HG03457 (cell line): ENCODE data around the gene C15orf39.
"Not testable (repeated sequence)": the region's sequence is repeated elsewhere in the genome, so short reads cannot be mapped to it uniquely, and the experiment has no call there.

ENCODE experiments used
- ATAC-seq: cut with Tn5 transposase; IDR thresholded peaks from one replicate; pipeline ENCODE4 v1.9.1; 2021; ENCODE audit warnings: moderate number of reproducible peaks; ENCODE audit not compliant: unreplicated experiment

The C15orf39 gene

GRCh38 chr15:75201616-75202250 lies at the start of gene C15orf39:
TSS of gene C15orf39 (plus strand) at chr15:75201882. CDS start at chr15:75206049, 4,167 bp downstream.
- peak; percentile 38 for ATAC-seq

GRCh38 chr15:75152382-75153079 lies 49.2 kb upstream of the C15orf39 start:
- ATAC-seq, result no peak

GRCh38 chr15:75153087-75153486 lies 48.6 kb upstream of the C15orf39 start:
- ATAC-seq, result no peak

- no peak for ATAC-seq
These were observed 48.0 kb upstream of the C15orf39 start for GRCh38 chr15:75153565-75154276.

- ATAC-seq, result no peak
These were observed 47.1 kb upstream of the C15orf39 start for GRCh38 chr15:75154461-75155062.

- no peak for ATAC-seq
These were observed 45.1 kb upstream of the C15orf39 start for GRCh38 chr15:75156326-75157215.

- no peak for ATAC-seq
These were observed 43.3 kb upstream of the C15orf39 start for GRCh38 chr15:75158402-75158801.

- no peak for ATAC-seq
These were observed 42.4 kb upstream of the C15orf39 start for GRCh38 chr15:75159244-75159643.

GRCh38 chr15:75161106-75161916 lies 40.4 kb upstream of the C15orf39 start:
- ATAC-seq, result no peak

GRCh38 chr15:75161917-75162414 lies 39.7 kb upstream of the C15orf39 start:
- ATAC-seq, result no peak

- ATAC-seq, result no peak
These were observed 38.5 kb upstream of the C15orf39 start for GRCh38 chr15:75163150-75163564.

- no peak for ATAC-seq
These were observed 36.9 kb upstream of the C15orf39 start for GRCh38 chr15:75164625-75165350.

- ATAC-seq, result not testable (repeated sequence)
These were observed 35.1 kb upstream of the C15orf39 start for GRCh38 chr15:75166489-75167063.

- ATAC-seq, result no peak
These were observed 33.9 kb upstream of the C15orf39 start for GRCh38 chr15:75167588-75168350.

- no peak for ATAC-seq
These were observed 33.3 kb upstream of the C15orf39 start for GRCh38 chr15:75168374-75168773.

- ATAC-seq, result no peak
These were observed 31.5 kb upstream of the C15orf39 start for GRCh38 chr15:75170203-75170602.

GRCh38 chr15:75170711-75171341 lies 30.9 kb upstream of the C15orf39 start:
- no peak for ATAC-seq
